Neural crest cell (in vitro differentiated cells): Measurements from ENCODE around the gene MYPN. TPM values are rescaled to one million over a fixed set of nuclear protein-coding genes. Genes with fewer than 3 reads are reported as not detected.
"Not testable (repeated sequence)": the region's sequence is repeated elsewhere in the genome, so short reads cannot be mapped to it uniquely, and the experiment has no call there.

ENCODE experiments used
- DNase-seq: peaks from one replicate; pipeline ENCODE4 v3.0.0; 2021; ENCODE audit warnings: low read depth, mixed read lengths, low spot score
- H3K27ac Mint-ChIP-seq: one replicate; pipeline ENCODE4 v1.8.0; 2021; ENCODE audit warnings: mild to moderate bottlenecking, mixed read lengths; ENCODE audit not compliant: unreplicated experiment
- H3K27me3 Mint-ChIP-seq: 2 replicates; pipeline ENCODE4 v1.8.0; 2021; ENCODE audit warnings: low read depth, mild to moderate bottlenecking, mixed read lengths
- H3K36me3 Mint-ChIP-seq: 2 replicates; pipeline ENCODE4 v1.8.0; 2021; ENCODE audit warnings: low read depth, mild to moderate bottlenecking, mixed read lengths
- H3K4me1 Mint-ChIP-seq: 2 replicates; pipeline ENCODE4 v1.8.0; 2021; ENCODE audit warnings: mixed read lengths
- H3K4me3 Mint-ChIP-seq: one replicate; pipeline ENCODE4 v1.8.0; 2021; ENCODE audit warnings: mild to moderate bottlenecking, mixed read lengths
- H3K9me3 Mint-ChIP-seq: 2 replicates; pipeline ENCODE4 v1.8.0; 2021; ENCODE audit warnings: mixed read lengths
- CTCF ChIP-seq: fragments of 200-600 bp; sonication (generic); conservative IDR thresholded peaks from 2 replicates; pipeline ENCODE4 v1.5.0; 2021; ENCODE audit warnings: antibody characterized with exemption, mild to moderate bottlenecking
- total RNA-seq: library from RNA; stranded (reverse); gene quantifications from 2 replicates; pipeline ENCODE4 v1.2.1, GENCODE V29; 2021

The MYPN gene
- total RNA-seq, 1 donor from 2014 or later: not detected

DNA sequence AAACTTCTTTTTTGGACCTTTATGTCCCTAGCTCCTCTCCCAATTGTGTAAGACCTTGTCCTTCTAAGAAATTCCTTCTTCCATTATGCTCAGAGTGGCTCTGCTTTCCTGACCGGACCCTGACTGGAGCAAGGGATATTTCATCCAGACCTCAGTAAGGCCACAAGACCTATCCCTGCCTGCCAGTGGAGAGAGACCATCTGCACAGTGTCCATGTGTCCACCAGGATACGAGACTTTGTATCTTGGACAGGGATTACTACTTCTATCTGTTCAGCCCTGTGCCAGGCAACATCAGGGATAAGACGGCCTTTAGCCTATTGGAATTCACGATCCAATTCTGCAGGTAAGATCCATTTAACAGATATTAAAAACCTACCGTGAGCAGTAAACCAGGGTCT is 129.8 kb downstream of the MYPN start:
- no peaks in the 10 kb centered on the region for H3K9me3 Mint-ChIP-seq
- no peaks in the 10 kb centered on the region for H3K4me1 Mint-ChIP-seq
- no peak overlapping the region for H3K27ac Mint-ChIP-seq
- H3K27me3 Mint-ChIP-seq: peaks cover under 1% of the 10 kb centered on the region
- no peak overlapping the region for H3K4me3 Mint-ChIP-seq
- no peak for DNase-seq
- no peak for TF ChIP-seq CTCF
- no peaks in the 10 kb centered on the region for H3K36me3 Mint-ChIP-seq

DNA sequence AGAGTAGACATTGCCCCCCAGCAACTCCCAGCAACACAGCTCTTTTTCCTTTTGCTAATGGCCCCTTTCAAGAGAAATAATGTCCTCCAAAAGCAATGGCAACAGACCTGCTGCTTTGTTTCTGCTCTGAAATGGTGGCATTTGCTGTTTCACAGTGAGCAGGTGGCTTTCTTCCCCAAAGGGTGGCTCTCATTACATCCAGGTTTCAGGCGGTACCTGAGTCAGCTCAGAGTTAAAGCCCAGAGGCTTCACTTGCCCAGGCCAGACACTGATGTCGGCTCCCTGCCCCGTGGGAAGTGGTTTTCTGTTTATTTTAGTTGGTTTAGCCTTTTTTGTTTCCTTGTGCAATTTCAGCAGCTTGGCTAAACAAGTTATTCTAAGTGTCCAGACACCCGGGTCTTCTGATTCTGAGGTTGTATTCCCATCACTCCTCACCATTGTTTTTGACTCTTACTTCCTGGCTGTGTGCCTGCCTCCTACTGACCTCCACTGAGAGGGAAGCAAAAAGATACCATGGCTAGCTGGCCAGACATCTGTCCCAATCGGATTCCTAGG is 130.4 kb downstream of the MYPN start:
- Mint-ChIP-seq H3K4me3 (no peak overlapping the region), H3K9me3 (no peaks in the 10 kb centered on the region), H3K27ac (no peak overlapping the region), H3K27me3 (no peaks in the 10 kb centered on the region), H3K4me1 (no peaks in the 10 kb centered on the region), H3K36me3 (no peaks in the 10 kb centered on the region)
- TF ChIP-seq CTCF: no peak
- DNase-seq: no peak

- Mint-ChIP-seq H3K4me3 (no peak overlapping the region), H3K27me3 (no peaks in the 10 kb centered on the region), H3K9me3 (no peaks in the 10 kb centered on the region), H3K4me1 (no peaks in the 10 kb centered on the region), H3K36me3 (no peaks in the 10 kb centered on the region), H3K27ac (no peak overlapping the region)
- no peak for DNase-seq
- no peak for TF ChIP-seq CTCF
Measured at GRCh38 chr10:68242051-68242450, 132.8 kb downstream of the MYPN start.

GRCh38 chr10:68246397-68246796 is 137.1 kb downstream of the MYPN start:
- H3K4me3 Mint-ChIP-seq, H3K27ac Mint-ChIP-seq, H3K36me3 Mint-ChIP-seq, H3K4me1 Mint-ChIP-seq, DNase-seq, H3K9me3 Mint-ChIP-seq, H3K27me3 Mint-ChIP-seq: not testable (repeated sequence)

DNA sequence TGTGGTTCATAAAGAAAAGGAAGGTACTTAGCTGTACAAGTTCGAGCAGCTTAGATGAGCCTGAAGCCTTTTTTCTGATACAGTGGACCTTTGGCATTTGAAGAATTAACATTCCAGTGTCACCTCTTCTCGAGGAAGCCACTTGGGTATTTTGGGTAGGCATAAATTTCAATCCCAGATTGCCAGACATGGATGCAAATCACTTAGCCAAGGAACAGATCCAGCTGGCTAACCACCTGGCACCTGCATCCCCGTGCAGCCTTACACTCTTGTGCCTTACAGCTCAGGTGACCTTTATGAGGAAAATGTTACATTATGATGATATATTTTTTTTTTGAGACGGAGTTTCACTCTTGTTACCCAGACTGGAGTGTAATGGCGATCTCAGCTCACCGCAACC is 138.6 kb downstream of the MYPN start:
- TF ChIP-seq CTCF: no peak
- no peaks in the 10 kb centered on the region for H3K9me3 Mint-ChIP-seq
- H3K4me3 Mint-ChIP-seq: no peak overlapping the region
- no peak overlapping the region for H3K27ac Mint-ChIP-seq
- no peak for DNase-seq
- H3K4me1 Mint-ChIP-seq: no peaks in the 10 kb centered on the region
- no peaks in the 10 kb centered on the region for H3K27me3 Mint-ChIP-seq
- no peaks in the 10 kb centered on the region for H3K36me3 Mint-ChIP-seq

DNA sequence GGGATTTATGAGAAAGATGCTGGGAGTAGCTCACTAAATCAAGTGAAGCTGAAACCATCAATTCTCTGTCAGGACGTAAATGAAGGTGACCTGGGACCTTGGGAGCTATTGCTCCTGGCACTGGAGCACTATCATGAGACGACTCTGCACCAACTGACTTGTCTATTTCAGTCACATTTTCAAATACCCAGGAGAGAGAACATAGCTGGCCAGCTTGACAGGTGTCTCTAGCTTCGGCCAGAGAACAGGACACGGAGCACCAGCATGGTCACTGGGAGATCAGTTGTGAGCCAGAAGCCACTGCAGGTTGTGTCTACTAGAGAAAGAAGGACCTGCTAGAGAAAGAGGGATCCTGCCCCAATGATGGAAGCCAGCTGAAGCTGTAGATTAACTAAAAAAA is 140.0 kb downstream of the MYPN start:
- TF ChIP-seq CTCF: no peak
- H3K27ac Mint-ChIP-seq: no peak overlapping the region
- no peak for DNase-seq
- H3K36me3 Mint-ChIP-seq: no peaks in the 10 kb centered on the region
- no peaks in the 10 kb centered on the region for H3K4me1 Mint-ChIP-seq
- no peak overlapping the region for H3K4me3 Mint-ChIP-seq
- H3K9me3 Mint-ChIP-seq: no peaks in the 10 kb centered on the region
- H3K27me3 Mint-ChIP-seq: no peaks in the 10 kb centered on the region
